Neural progenitor cell (in vitro differentiated cells): ENCODE results near the gene GRM3. TPM values are rescaled to one million over a fixed set of nuclear protein-coding genes. Genes with fewer than 3 reads are reported as not detected.

ENCODE experiments used
- DNase-seq: peaks from one replicate; pipeline ENCODE4 v3.0.0-alpha.2; 2016; ENCODE audit warnings: low spot score
- H2AFZ ChIP-seq: fragments of 200-600 bp; sonication (generic); replicated peaks from 2 replicates; pipeline ENCODE4 v1.6.1; 2016; ENCODE audit warnings: antibody characterized with exemption
- H3F3A ChIP-seq: fragments of 200-600 bp; sonication (generic); 2 replicates; pipeline ENCODE4 v1.6.1; 2016; ENCODE audit warnings: antibody characterized with exemption, low read depth
- H3K27ac ChIP-seq: fragments of 200-600 bp; sonication (generic); 2 replicates; pipeline ENCODE4 v1.5.1; 2016; ENCODE audit warnings: mild to moderate bottlenecking
- H3K27me3 ChIP-seq: fragments of 200-600 bp; sonication (generic); 2 replicates; pipeline ENCODE4 v1.6.1; 2016; ENCODE audit warnings: mild to moderate bottlenecking, moderate library complexity
- H3K36me3 ChIP-seq: fragments of 200-600 bp; sonication (generic); 2 replicates; pipeline ENCODE4 v1.5.1; 2016
- H3K4me1 ChIP-seq: fragments of 200-600 bp; sonication (generic); 2 replicates; pipeline ENCODE4 v1.6.1; 2016; ENCODE audit warnings: mixed run types
- H3K4me2 ChIP-seq: fragments of 200-600 bp; sonication (generic); 2 replicates; pipeline ENCODE4 v1.6.1; 2016
- H3K4me3 ChIP-seq: fragments of 200-600 bp; sonication (generic); 2 replicates; pipeline ENCODE4 v1.5.1; 2016
- H3K79me2 ChIP-seq: fragments of 200-600 bp; sonication (generic); 2 replicates; pipeline ENCODE4 v1.6.1; 2016; ENCODE audit warnings: low read depth
- H3K9ac ChIP-seq: fragments of 200-600 bp; sonication (generic); 2 replicates; pipeline ENCODE4 v1.6.1; 2016
- H3K9me3 ChIP-seq: fragments of 200-600 bp; sonication (generic); 2 replicates; pipeline ENCODE4 v1.5.1; 2016; ENCODE audit warnings: low read depth
- H4K20me1 ChIP-seq: fragments of 200-600 bp; sonication (generic); 2 replicates; pipeline ENCODE4 v1.6.1; 2016; ENCODE audit warnings: low read depth
- H3K27ac Mint-ChIP-seq: 3 replicates; pipeline ENCODE4 v1.8.0; 2021; ENCODE audit warnings: mixed read lengths
- H3K27me3 Mint-ChIP-seq: 2 replicates; pipeline ENCODE4 v1.8.0; 2022; ENCODE audit warnings: low read depth, mild to moderate bottlenecking, inconsistent platforms, moderate library complexity, mixed read lengths; ENCODE audit not compliant: insufficient read depth
- H3K36me3 Mint-ChIP-seq: 3 replicates; pipeline ENCODE4 v1.8.0; 2021; ENCODE audit warnings: mixed read lengths
- H3K4me1 Mint-ChIP-seq: 3 replicates; pipeline ENCODE4 v1.8.0; 2021; ENCODE audit warnings: mixed read lengths
- H3K4me3 Mint-ChIP-seq: 3 replicates; pipeline ENCODE4 v1.8.0; 2021; ENCODE audit warnings: mild to moderate bottlenecking, moderate library complexity, mixed read lengths
- H3K9me3 Mint-ChIP-seq: 3 replicates; pipeline ENCODE4 v1.8.0; 2020; ENCODE audit warnings: mixed read lengths
- EZH2 ChIP-seq: fragments of 200-600 bp; sonication (generic); IDR thresholded peaks from 2 replicates; pipeline ENCODE4 v1.6.1; 2017; ENCODE audit warnings: antibody characterized with exemption, mild to moderate bottlenecking, moderate library complexity
- EZH2phosphoT487 ChIP-seq: fragments of 200-600 bp; sonication (generic); IDR thresholded peaks from 2 replicates; pipeline ENCODE4 v1.6.1; 2017; ENCODE audit warnings: antibody characterized with exemption
- total RNA-seq: library from RNA; depleted of rRNA; stranded (reverse); fragments of >200 nt; gene quantifications from 2 replicates; pipeline ENCODE4 v1.2.3, GENCODE V29; 2015; ENCODE audit warnings: low replicate concordance
- TF ChIP-seq, protein P1 (sequence below): fragments of 200-600 bp; sonication (generic); IDR thresholded peaks from 2 replicates; pipeline ENCODE4 v1.5.1; 2017; ENCODE audit warnings: antibody characterized with exemption, mild to moderate bottlenecking

Gene GRM3
- total RNA-seq, 1 donor from 2014 or later = 22.2 TPM

DNA sequence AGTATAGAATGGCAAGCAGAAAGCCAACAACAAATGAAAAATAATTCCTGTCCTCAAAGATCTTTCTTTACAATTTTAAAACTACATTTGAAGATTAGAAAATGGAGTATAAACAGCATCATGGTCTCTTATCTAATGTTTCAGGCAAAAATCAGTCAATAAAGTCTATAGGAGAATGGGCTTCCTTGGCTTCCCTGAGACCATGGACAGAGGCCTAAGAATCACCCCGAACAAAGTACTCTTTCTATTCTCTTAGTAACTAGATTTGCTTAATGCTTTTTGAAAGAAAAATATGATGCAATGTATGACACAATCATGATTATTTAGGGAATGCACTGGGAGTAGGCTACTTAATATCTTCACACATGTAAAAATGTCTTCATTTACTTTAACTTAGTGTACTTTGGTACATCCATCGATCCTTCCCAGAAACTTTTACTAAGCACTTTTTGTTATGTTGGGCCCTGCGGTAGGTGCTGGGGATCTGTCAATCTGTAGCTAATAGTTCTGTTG, 17.3 kb downstream of the GRM3 start:
- Histone ChIP-seq H2AFZ (no peak overlapping the region), H3K27ac (no peak overlapping the region), H3K4me3 (no peak overlapping the region), H3F3A (no peaks in the 10 kb centered on the region), H3K79me2 (no peaks in the 10 kb centered on the region), H3K27me3 (no peaks in the 10 kb centered on the region), H3K9ac (no peak overlapping the region), H3K36me3 (no peaks in the 10 kb centered on the region), H4K20me1 (no peaks in the 10 kb centered on the region), H3K4me1 (peaks cover 7% of the 10 kb centered on the region), H3K4me2 (no peak overlapping the region), H3K9me3 (no peaks in the 10 kb centered on the region)
- H3K9me3 Mint-ChIP-seq = no peaks in the 10 kb centered on the region
- no peak for DNase-seq
- no peak overlapping the region for H3K27ac Mint-ChIP-seq
- TF ChIP-seq EZH2 (no peak), EZH2phosphoT487 (no peak)
- TF ChIP-seq, protein P1, sequence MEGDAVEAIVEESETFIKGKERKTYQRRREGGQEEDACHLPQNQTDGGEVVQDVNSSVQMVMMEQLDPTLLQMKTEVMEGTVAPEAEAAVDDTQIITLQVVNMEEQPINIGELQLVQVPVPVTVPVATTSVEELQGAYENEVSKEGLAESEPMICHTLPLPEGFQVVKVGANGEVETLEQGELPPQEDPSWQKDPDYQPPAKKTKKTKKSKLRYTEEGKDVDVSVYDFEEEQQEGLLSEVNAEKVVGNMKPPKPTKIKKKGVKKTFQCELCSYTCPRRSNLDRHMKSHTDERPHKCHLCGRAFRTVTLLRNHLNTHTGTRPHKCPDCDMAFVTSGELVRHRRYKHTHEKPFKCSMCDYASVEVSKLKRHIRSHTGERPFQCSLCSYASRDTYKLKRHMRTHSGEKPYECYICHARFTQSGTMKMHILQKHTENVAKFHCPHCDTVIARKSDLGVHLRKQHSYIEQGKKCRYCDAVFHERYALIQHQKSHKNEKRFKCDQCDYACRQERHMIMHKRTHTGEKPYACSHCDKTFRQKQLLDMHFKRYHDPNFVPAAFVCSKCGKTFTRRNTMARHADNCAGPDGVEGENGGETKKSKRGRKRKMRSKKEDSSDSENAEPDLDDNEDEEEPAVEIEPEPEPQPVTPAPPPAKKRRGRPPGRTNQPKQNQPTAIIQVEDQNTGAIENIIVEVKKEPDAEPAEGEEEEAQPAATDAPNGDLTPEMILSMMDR = no peak
- H3K4me1 Mint-ChIP-seq = peaks cover 16% of the 10 kb centered on the region
- no peaks in the 10 kb centered on the region for H3K36me3 Mint-ChIP-seq
- H3K27me3 Mint-ChIP-seq = no peaks in the 10 kb centered on the region
- H3K4me3 Mint-ChIP-seq = no peak overlapping the region

DNA sequence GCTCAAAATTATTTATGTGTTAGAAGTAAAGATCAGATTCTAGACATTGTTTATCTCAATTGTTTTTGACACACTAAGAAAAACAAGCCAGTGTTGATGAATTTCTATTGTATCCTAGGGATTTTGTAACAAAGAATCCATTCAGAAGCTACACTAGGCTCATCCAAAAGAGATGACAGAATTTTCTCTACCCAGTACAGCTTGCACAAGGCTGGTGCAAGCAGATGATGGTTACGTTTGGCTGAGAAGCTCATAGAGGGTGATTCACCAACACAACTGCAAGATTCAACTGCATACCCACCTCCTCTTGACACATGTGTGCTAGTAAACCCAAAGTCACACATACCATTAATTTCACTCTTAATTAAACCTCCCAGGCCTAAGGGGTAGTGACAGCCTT, 20.8 kb downstream of the GRM3 start:
- no peak overlapping the region for H2AFZ ChIP-seq
- H4K20me1 ChIP-seq = no peaks in the 10 kb centered on the region
- Mint-ChIP-seq H3K36me3 (no peaks in the 10 kb centered on the region), H3K4me3 (no peak overlapping the region), H3K27ac (no peak overlapping the region), H3K9me3 (no peaks in the 10 kb centered on the region), H3K27me3 (no peaks in the 10 kb centered on the region), H3K4me1 (peaks cover 30% of the 10 kb centered on the region)
- H3F3A ChIP-seq = peaks cover 21% of the 10 kb centered on the region
- no peaks in the 10 kb centered on the region for H3K27me3 ChIP-seq
- H3K36me3 ChIP-seq = no peaks in the 10 kb centered on the region
- H3K4me1 ChIP-seq = peaks cover 36% of the 10 kb centered on the region
- no peak for DNase-seq
- H3K4me3 ChIP-seq = no peak overlapping the region
- H3K79me2 ChIP-seq = no peaks in the 10 kb centered on the region
- H3K4me2 ChIP-seq = no peak overlapping the region
- no peak for TF ChIP-seq EZH2phosphoT487
- TF ChIP-seq EZH2 = no peak
- TF ChIP-seq, protein P1 = no peak
- no peak overlapping the region for H3K27ac ChIP-seq
- H3K9me3 ChIP-seq = no peaks in the 10 kb centered on the region
- no peak overlapping the region for H3K9ac ChIP-seq

DNA sequence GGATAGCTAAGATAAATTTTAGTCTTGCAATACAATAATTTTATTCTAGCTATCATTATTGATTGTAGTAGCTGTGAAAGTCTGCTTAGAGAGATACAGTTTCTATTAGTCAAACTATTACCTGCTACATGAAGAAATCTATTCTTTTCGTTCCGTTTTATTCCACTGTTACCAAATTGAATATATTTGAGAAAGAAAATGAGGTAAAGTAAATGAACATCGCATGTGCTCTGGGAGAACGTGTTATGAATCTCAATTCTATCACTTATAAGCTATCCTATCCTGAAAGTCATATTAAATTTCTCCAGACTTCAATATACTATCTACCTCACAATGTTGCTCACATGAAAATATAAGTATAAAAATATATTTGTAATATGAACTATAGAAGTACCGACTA, 21.3 kb downstream of the GRM3 start:
- Histone ChIP-seq H4K20me1 (no peaks in the 10 kb centered on the region), H3F3A (peaks cover 21% of the 10 kb centered on the region), H3K4me2 (no peak overlapping the region), H3K27ac (no peak overlapping the region), H3K27me3 (no peaks in the 10 kb centered on the region), H3K36me3 (no peaks in the 10 kb centered on the region), H2AFZ (no peak overlapping the region), H3K4me1 (peaks cover 34% of the 10 kb centered on the region), H3K9ac (no peak overlapping the region), H3K9me3 (no peaks in the 10 kb centered on the region), H3K4me3 (no peak overlapping the region), H3K79me2 (no peaks in the 10 kb centered on the region)
- H3K4me1 Mint-ChIP-seq = peaks cover 25% of the 10 kb centered on the region
- H3K27ac Mint-ChIP-seq = no peak overlapping the region
- H3K4me3 Mint-ChIP-seq = no peak overlapping the region
- no peaks in the 10 kb centered on the region for H3K27me3 Mint-ChIP-seq
- H3K36me3 Mint-ChIP-seq = peaks cover 2% of the 10 kb centered on the region
- DNase-seq = no peak
- TF ChIP-seq EZH2 (no peak), EZH2phosphoT487 (no peak)
- TF ChIP-seq, protein P1 = no peak
- no peaks in the 10 kb centered on the region for H3K9me3 Mint-ChIP-seq
